Measurements from ENCODE around the gene VKORC1.

DNA sequence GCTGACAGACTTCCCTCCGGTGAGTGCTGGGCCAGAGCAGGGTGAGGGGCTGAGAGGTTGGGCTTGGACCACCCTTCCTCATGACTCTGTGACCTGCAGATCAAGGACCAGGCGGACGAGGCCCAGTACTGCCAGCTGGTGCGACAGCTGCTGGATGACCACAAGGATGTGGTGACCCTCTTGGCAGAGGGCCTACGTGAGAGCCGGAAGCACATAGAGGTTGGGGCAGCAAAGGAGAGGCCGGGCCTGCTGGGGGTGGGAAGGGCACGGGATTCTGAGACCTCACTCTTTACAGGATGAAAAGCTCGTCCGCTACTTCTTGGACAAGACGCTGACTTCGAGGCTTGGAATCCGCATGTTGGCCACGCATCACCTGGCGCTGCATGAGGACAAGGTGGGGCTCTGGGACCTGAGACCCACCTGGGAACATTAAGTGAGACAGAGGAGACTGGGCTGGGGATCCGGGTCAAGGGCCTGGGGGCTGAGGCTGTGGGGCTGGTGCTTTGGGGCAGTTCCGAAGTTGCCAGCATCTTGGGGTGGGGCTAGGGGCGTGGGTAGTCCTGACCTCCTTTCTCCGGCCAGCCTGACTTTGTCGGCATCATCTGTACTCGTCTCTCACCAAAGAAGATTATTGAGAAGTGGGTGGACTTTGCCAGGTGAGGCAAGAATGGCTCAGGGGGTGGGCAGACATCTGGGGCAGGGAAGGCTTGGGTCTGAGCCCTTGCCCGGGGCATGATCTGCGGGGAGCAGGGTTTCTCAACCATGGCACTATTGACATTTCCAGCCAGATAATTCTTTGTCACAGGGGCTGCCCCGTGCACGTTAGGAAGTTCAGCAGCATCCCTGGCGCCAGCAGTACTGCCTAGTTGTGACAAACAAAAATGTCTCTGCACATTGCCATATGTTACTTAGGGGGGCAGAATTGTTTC is 15.8 kb upstream of the VKORC1 start:
- TF ChIP-seq, protein P1, sequence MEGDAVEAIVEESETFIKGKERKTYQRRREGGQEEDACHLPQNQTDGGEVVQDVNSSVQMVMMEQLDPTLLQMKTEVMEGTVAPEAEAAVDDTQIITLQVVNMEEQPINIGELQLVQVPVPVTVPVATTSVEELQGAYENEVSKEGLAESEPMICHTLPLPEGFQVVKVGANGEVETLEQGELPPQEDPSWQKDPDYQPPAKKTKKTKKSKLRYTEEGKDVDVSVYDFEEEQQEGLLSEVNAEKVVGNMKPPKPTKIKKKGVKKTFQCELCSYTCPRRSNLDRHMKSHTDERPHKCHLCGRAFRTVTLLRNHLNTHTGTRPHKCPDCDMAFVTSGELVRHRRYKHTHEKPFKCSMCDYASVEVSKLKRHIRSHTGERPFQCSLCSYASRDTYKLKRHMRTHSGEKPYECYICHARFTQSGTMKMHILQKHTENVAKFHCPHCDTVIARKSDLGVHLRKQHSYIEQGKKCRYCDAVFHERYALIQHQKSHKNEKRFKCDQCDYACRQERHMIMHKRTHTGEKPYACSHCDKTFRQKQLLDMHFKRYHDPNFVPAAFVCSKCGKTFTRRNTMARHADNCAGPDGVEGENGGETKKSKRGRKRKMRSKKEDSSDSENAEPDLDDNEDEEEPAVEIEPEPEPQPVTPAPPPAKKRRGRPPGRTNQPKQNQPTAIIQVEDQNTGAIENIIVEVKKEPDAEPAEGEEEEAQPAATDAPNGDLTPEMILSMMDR (IDR thresholded peaks at IDR 0.05) = no peak
- no peak for TF ChIP-seq POLR2A (IDR thresholded peaks at IDR 0.05)
- no peak for TF ChIP-seq POLR2AphosphoS5 (IDR thresholded peaks at IDR 0.05; ENCODE audit: insufficient read depth in 1 of 2, low read depth in 1 of 2)
